Mononuclear cell (primary cell): ENCODE data around the gene LPAR1. TPM values are rescaled to one million over a fixed set of nuclear protein-coding genes. Genes with fewer than 3 reads are reported as not detected.
"Not testable (repeated sequence)": the region's sequence is repeated elsewhere in the genome, so short reads cannot be mapped to it uniquely, and the experiment has no call there.

Experiments
- H3K27me3 ChIP-seq: 2 replicates; pipeline ENCODE4 v1.6.0; 2011; ENCODE audit warnings: low read length, control low read depth; ENCODE audit not compliant: insufficient read depth
- H3K4me1 ChIP-seq: 2 replicates; pipeline ENCODE4 v1.5.1; 2011; ENCODE audit warnings: mild to moderate bottlenecking, low read length, control low read depth; ENCODE audit not compliant: insufficient read depth
- H3K4me3 ChIP-seq: 2 replicates; pipeline ENCODE4 v1.5.1; 2011; ENCODE audit warnings: mild to moderate bottlenecking, low read length, moderate library complexity
- H3K9me3 ChIP-seq: 2 replicates; pipeline ENCODE4 v1.5.1; 2011; ENCODE audit warnings: low read depth, mild to moderate bottlenecking, control low read depth, low read length
- total RNA-seq: library from RNA; depleted of rRNA; stranded (reverse); fragments of >200 nt; gene quantifications from one replicate; pipeline ENCODE4 v1.2.3, GENCODE V29; 2012

The LPAR1 gene
- total RNA-seq, 1 donor = 1.7 TPM

DNA sequence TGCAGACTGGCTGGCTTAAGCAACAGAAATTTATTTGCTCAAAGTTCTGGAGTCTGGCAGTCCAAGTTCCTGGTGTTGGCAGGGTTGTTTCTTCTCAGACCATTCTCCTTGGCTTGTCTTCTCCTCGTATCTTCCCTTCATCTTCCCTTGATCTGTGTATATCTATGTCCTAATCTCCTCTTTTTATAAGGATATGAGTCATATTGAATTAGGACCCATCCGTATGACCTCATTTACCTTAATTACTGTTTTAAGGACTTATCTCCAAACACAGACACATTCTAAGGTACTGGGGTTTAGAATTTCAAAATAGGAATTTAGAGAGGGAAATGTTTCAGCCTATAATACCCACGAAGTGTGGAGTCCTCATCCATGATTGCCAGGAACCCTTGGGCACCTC is 13.1 kb upstream of the LPAR1 start:
- H3K4me3 ChIP-seq = no peak overlapping the region
- no peaks in the 10 kb centered on the region for H3K9me3 ChIP-seq

DNA sequence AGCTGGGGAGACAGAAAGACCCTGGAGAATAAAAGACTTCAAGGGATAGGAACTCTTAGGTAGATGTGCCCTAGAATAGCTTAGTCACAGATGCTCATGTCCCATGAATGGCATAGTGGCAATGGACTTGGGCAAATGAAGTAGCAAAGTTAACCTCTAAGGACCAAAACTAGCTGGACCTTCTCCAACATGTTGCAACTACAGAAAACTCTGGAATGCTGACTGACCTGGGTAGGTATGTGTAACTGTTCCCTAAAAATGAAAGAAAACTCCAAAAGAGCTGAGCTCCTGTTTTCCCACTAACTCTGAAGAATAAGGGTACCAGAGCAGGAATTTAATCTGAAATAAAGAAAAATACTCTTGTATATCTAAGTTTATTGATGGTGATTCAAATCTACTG is 12.5 kb upstream of the LPAR1 start:
- H3K9me3 ChIP-seq = no peaks in the 10 kb centered on the region
- no peak overlapping the region for H3K4me3 ChIP-seq
- no peaks in the 10 kb centered on the region for H3K4me1 ChIP-seq
- H3K27me3 ChIP-seq = no peaks in the 10 kb centered on the region

More for the DNA sequence above, 13.1 kb upstream of the LPAR1 start:
- Histone ChIP-seq H3K4me1 (no peaks in the 10 kb centered on the region), H3K27me3 (no peaks in the 10 kb centered on the region)

DNA sequence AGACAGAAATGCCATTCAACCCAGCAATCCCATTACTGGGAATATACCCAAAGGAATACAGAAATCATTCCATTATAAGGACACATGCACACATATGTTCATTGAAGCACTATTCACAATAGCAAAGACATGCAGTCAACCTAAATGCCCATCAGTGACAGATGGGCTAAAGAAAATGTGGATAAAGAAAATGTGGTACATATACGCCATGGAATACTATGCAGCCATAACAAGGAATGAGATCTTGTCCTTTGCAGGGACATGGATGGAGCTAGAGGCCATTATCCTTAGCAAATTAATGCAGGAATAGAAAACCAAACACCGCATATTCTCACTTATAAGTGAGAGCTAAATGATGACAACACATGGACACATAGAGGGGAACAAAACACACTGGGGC is 9.0 kb upstream of the LPAR1 start:
- not testable (repeated sequence) for H3K9me3 ChIP-seq, H3K27me3 ChIP-seq, H3K4me1 ChIP-seq, H3K4me3 ChIP-seq

DNA sequence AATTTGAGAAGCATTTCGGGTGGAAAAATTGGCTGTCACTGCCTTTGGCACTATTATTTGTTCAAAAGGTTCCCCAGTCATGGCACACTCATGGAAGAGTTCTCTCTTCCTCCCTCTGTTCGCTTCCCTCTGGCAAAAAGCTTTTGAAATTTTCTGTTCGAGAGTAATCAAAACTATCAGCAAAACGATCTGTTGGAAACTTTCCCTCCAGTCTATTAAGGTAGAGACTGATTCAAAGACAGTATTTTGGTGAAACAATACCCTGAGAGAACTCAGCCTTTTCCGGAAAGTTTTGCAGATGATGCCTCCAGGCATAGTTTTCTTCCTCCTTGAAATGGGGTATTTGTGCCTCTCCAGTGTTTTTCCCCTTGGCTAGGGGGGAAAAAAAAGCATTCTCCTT is 3.6 kb upstream of the LPAR1 start:
- Histone ChIP-seq H3K27me3 (peaks cover 18% of the 10 kb centered on the region), H3K4me1 (peaks cover 9% of the 10 kb centered on the region)

DNA sequence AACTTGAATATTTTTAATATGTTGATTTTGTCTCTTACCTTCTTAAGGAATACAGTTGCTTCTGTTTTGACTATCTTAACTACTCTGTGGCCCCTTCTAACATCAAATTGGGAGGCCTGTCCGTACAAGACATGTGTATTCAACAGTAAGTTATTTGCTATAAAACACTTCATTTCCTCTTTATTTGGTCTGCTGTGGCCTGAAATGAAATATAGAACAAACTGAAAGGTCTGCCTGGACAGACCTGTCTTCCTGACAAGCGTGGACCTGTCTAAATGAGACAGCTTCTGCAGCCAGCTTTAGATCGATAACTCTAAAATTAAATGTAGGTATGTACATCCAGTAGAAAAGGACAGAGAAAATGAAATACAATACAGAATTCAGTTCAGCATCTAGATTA is 2.2 kb upstream of the LPAR1 start:
- peaks cover 20% of the 10 kb centered on the region for H3K4me1 ChIP-seq
- H3K4me3 ChIP-seq = no peak overlapping the region
- H3K27me3 ChIP-seq = peaks cover 31% of the 10 kb centered on the region
- no peaks in the 10 kb centered on the region for H3K9me3 ChIP-seq

More for the DNA sequence above, 3.6 kb upstream of the LPAR1 start:
- Histone ChIP-seq H3K9me3 (no peaks in the 10 kb centered on the region), H3K4me3 (no peak overlapping the region)

DNA sequence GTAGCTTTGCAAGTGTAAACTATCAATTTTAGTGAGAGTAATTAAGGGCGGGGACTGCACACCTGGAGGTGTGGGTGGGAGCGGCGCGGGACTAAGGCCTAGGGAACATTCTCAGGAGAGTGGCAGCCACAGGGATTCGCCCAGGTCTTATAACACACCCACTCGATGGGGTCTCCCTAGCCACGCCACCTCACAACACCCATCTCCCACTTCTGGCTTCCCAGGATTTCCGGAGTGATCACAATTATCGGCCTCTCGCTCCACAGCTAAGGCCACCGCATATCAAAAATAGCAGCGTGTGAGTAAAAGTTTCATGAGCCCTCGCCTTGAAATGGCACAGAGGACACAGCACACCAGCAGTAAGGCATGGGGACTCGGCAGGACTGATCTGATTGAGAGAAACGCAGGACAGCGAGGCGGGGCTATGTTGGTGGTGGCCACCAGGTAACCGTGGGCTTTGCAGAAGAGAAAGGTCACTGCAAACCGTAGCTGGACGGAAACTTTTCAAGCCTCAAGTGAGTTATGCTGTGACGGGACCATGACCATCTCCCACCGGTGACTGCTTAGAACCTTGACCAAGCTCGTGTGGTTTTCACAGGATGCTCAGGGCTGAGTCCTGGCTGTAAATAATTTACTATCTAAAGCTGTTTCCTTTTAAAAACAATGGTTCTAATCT is 1.1 kb upstream of the LPAR1 start:
- Histone ChIP-seq H3K9me3 (no peaks in the 10 kb centered on the region), H3K4me1 (peaks cover 31% of the 10 kb centered on the region), H3K4me3 (peak overlapping the region; percentile 42), H3K27me3 (peaks cover 37% of the 10 kb centered on the region)

DNA sequence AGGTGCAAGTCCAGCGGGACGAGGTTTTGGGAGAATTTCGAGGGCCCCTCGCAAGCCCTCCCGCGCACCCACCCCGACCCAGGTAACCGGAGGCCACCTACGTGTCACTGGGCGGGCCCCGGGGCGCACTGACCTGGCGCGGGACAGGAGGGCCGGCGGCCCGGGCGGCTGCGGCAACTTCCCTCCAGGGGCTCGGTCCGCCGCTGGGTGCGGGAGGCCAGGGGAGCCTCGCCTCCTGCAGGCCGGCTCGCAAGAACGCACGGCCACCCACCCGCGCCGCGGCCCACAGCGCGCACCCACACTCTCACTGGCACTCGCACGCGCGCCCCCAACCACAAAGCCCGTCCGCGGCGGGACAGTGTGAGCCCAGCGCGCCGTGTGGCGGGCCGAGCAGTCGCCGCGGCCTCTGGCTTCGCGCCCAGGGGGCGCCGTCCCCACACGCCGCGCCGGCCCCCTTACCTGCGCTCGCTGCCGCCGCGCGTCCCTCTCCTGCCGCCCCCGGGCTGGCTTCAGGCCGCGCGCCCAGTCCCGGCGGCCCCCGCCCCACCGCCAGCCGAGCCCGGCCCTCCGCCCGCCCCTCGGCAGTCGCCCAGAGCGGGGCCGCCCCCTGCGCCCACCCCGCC is 451 bp downstream of the LPAR1 start:
- Histone ChIP-seq H3K4me1 (peaks cover 38% of the 10 kb centered on the region), H3K9me3 (no peaks in the 10 kb centered on the region), H3K4me3 (peak overlapping the region; percentile 43), H3K27me3 (peaks cover 41% of the 10 kb centered on the region)

DNA sequence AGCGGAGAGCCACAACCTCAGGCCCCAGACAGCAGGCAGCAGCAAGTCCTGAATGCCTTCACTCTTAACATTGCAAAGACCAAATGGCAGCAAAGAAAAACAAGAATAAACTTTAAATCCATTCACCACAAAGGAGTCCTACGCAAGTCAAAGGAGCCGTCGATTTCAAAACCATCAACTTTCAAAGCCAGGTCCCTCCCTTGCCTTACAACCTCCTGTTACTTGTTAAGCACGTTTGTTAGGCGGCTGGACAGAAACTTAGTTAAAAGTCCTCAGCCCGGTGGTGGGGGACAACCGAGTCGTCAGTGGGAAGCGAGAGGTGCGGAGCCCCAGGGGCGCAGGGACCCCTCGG is 938 bp downstream of the LPAR1 start:
- Histone ChIP-seq H3K4me1 (peaks cover 38% of the 10 kb centered on the region), H3K27me3 (peaks cover 42% of the 10 kb centered on the region), H3K4me3 (peak overlapping the region; percentile 43), H3K9me3 (no peaks in the 10 kb centered on the region)

DNA sequence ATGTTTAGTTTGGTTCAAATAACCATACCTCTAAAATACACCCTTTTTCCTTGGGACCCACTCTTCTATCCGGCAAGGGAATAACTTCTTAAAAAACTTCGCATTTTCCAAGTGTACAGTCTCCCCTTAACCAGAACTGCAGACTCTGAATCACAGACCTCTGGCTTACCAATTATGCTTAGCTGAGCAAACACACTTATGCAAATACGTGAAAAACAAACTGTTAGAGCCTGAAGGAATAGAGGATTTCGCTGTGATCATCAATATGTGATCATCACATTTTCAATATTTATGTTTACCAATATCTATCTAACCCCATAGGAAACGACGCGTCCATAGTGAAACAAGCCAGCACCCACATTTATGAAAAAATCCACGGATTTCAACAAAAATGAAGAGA is 1.3 kb downstream of the LPAR1 start:
- H3K9me3 ChIP-seq = no peaks in the 10 kb centered on the region
- H3K27me3 ChIP-seq = peaks cover 39% of the 10 kb centered on the region
- peak overlapping the region; percentile 43 for H3K4me3 ChIP-seq
- H3K4me1 ChIP-seq = peaks cover 38% of the 10 kb centered on the region

DNA sequence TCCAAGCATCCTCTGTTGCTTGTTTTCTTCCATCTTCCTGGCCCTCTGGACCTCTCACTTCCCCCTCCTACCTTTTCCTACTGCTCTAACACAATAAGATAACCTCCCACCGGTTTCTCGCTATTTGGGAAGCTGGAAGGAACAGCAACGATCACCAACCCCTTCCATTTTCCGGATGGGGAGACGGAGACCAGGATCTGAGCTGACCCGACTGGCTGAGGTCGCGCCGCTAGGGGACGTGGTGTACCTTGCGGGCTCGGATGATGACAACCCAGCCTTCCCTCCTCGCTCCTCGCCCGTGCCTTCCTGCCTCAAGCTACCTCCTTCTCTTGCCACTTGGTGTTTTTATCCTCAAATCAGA is 1.9 kb downstream of the LPAR1 start:
- H3K4me1 ChIP-seq = peaks cover 38% of the 10 kb centered on the region
- no peaks in the 10 kb centered on the region for H3K9me3 ChIP-seq
- H3K27me3 ChIP-seq = peaks cover 39% of the 10 kb centered on the region
- no peak overlapping the region for H3K4me3 ChIP-seq

DNA sequence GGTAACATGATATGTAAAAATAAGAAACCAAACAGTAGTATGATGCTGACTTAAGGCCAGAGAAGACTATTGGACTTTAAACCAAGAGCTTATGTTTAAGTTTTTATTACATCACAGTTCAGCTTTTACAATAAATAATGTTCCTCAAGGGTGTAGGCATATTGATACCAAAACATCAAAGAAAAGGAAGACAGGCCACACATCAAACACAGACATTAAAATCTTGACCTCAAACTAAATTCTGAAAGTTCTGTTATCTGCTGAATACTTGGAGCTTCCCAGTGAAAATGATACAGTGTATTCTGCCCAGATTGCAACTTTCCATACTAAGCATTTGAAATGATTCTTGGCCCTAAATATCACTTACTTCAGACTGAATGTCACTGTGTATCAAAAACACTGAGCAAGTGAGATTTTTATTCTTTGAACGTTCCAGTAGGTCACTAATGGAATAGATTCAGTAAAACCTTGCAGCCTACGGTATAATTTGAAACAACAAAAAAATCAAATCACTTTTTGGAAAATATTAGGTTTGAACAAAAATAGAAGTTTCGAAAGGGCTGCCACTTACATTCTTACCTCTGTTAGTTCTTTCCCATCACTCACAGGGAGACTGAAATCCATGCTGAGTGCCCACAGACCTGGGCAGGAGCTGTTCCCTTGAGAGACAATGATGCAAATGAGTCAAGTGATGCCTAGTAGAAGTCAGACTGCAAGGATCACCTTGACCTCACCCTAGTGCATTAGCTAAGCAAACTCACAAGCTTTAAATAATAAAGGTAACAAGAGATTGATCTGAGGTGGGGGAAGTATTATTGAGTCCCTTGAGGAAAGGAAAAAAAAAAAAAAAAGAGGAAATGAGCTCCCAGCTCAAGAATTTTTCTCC is 2.5 kb downstream of the LPAR1 start:
- H3K4me1 ChIP-seq = peaks cover 38% of the 10 kb centered on the region
- peaks cover 39% of the 10 kb centered on the region for H3K27me3 ChIP-seq
- no peak overlapping the region for H3K4me3 ChIP-seq
- no peaks in the 10 kb centered on the region for H3K9me3 ChIP-seq

DNA sequence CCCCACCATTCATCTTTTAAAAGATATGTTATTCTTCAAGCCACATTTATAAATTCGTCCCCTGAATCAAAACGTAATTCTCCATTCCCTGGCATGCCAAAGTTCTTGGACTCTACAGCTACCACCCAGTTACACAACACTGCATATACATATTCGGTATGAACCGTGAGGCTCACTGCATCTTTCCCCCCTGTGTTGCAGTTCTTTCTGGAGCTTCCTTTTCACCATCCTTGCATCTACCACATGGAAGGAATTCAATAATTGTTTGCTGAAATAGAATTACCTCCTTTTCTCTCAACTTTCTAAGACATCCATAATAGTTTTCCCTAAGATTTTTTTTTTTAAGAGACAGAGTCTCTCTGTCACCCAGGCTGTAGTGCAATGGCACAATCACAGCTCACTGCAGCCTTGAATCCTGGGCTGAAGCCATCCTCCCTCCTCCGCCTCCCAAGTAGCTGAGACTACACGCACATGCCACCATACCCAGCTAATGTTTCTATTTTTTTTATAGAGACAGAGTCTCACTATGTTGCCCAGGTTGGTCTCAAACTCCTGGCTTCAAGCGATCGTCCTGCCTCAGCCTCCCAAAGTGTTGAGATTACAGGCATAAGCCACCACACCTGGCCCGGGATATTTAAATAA is 3.3 kb downstream of the LPAR1 start:
- Histone ChIP-seq H3K4me1 (peaks cover 38% of the 10 kb centered on the region), H3K27me3 (peaks cover 39% of the 10 kb centered on the region), H3K9me3 (no peaks in the 10 kb centered on the region), H3K4me3 (no peak overlapping the region)

DNA sequence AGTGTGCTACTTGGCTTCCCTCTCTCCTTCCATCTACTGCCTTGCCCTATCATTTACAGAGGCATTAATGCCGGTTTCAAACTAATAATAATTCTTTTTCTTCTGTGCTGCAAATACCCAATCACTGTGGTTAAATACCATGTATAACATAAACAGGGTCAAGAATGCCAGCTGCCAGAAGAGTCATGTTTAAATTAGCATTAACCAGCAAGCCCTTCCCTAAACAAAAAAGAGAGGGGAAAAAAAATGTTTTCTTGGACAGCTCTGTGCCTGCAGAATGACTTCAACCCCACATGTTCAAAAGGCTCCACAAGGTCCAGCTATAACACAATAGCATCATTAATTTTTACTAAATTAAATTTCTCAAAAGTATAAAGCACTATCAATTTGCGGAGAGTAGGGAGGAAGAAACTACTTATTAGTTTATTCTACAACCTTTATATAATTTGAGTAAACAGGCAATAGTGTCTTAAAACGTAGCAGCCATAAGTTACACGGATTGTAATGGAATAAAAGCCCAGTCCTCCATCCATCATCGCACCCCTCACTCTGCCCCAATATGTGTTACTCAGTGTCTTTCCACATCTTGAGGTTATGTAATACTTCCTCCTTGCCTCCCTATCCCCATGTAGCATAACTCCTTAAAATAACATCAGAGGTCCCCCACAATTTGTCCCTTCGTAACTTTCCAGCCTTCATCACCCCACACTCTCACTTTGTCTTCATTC is 3.9 kb downstream of the LPAR1 start:
- H3K27me3 ChIP-seq = peaks cover 36% of the 10 kb centered on the region
- H3K9me3 ChIP-seq = no peaks in the 10 kb centered on the region
- peaks cover 38% of the 10 kb centered on the region for H3K4me1 ChIP-seq
- no peak overlapping the region for H3K4me3 ChIP-seq

DNA sequence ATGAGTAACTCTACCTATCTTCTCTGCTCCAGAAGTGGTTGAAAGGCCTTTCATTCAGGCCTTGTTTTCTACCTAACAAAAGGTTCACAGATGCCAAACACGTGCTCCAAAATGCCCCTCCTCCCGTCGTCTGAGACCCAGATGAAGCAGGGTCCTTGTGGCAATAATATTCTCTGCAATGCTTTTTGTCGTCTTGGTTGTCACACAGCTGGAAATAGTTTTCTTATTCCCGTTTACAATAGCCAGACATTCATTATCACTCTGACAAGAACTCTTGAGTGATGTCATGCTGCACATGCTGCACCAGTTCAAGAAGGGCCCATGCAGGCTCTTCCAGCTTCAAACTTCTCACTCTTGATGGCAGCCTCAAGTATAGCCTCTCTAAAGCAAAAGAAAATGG is 7.8 kb downstream of the LPAR1 start:
- Histone ChIP-seq H3K9me3 (no peaks in the 10 kb centered on the region), H3K4me1 (peaks cover 17% of the 10 kb centered on the region), H3K27me3 (peaks cover 12% of the 10 kb centered on the region), H3K4me3 (no peak overlapping the region)
